NCI-H146 treated with DMSO at 0.1 percent for 48 hours (cell line): ENCODE measurements around the gene FHOD3.
A peak's percentile ranks its signal among the peaks of the same experiment; 100 is the strongest.

Source experiments
- DNase-seq: peaks from one replicate; lab custom pipeline; 2025; ENCODE audit not compliant: unreplicated experiment; lab: John Stamatoyannopoulos, UW

The FHOD3 gene

DNA sequence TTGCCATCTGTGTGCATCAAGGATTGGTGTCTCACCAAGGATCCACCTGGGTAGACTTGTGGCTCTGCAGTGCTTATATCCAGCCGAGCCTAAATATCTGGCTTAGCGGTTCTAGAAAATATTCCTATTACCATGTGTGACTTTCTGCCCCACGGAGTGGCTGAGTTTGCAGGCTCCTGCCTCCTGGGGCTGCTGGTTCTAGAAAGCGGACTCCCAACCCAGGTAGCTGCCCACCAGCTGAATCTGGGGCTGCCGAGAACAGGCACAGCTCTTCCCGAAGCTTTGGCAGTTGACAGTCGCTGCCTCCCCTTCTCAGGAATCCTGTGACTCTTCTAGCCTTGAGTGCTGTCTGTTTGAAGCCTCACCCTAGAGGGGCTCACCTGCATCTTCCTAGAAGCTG is 426.7 kb downstream of the FHOD3 start:
- no peak for DNase-seq

DNA sequence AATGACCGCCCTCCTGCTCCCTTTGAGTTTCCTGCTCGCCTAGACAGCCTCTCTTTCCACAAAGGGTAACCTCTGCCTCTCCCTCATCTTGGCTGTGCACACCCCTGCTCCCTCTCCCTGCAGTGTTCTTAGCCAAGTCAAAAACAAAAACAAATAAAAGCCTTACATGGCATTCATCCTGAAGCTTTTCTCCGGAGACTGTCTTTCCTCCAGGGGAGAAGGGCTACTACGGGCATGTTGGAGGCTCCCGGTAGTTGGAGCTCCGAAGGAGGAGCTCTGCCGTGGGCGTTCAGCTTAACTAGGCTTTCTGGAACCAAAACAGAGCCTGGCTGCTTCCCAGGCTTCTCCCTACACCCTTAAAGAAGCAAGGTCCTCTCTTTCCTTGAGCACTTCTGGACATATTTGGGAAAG is 427.1 kb downstream of the FHOD3 start:
- no peak for DNase-seq

- DNase-seq: no peak
Observed at GRCh38 chr18:36728345-36728744, 430.8 kb downstream of the FHOD3 start.

DNA sequence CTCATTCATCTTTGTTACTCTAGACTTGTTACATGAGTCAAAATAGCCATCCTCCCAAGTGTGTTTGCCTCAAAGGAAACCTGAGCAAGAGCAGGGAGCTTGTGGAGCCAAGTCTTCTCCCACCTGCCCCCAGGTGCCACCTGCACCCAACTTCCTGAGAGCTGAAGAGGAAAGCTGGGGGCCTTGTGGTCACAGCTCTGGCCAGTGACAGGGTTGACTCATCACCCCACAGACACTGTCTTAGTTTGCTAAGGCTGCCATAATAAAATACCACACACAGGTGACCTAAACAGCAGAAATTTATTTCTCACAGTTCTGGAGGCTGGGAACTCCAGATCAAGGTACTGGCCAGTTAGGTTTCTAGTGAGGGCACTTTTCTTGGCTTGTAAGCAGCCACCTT is 431.7 kb downstream of the FHOD3 start:
- DNase-seq: no peak

GRCh38 chr18:36732264-36732663 is 434.8 kb downstream of the FHOD3 start:
- no peak for DNase-seq

DNA sequence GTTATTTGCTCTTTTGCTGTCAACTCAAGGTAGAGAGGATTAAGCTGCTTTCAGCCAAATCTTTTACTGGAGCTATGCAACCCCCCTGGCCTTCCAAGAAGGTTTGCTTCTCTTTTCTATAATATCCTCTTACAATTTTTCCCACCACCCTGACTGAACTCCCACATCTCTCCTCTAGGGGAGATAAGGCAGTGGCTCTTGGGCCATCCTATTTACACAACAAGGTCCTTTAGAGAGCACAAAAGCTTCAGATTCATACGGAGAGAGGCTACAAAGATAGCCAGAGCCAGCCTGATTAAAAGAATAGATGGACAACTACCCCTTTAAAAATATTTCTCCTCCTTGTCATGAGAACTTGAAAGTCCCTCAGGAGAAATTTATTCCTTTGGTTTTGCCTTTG is 435.6 kb downstream of the FHOD3 start:
- DNase-seq: no peak

DNA sequence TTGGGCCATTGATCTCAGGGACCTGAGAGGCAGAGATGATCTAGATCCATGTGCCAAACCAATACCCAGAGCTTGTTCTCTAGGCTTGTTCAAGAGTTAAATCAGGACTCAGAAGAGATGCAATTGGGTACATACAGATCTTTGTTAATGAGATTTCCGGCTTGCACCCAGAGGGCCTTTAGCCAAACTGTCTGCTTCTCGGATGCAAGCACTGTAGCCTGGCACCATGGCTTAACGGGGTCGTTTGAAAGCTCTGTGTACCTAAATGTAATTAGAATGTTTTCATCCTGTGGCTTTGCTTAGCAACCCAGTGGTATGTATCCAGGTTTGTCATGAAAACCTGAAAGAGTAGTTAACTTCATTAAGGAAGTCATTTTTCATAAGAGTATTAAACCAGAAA is 437.1 kb downstream of the FHOD3 start:
- DNase-seq: no peak

- no peak for DNase-seq
Observed at GRCh38 chr18:36735130-36735529, 437.6 kb downstream of the FHOD3 start.

DNA sequence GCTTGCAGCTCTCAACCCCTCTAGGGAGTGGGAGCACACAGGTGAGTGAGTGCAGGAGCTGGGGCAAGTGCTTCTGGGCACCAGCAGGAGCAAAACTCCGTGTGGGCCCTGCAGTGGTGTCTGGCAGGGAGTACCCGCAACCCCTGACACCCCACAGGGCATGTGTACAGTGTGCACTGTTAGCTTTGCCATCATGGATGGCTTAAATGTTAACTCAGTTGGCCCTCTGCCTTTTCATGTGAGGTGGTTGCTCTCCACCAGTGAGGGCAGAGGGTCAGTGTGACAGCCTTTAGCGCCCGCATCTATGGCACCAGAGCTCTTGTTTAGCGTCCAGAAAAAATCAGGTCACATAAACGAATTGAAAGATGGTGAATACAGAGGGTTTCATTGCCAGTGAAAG is 438.6 kb downstream of the FHOD3 start:
- no peak for DNase-seq

DNA sequence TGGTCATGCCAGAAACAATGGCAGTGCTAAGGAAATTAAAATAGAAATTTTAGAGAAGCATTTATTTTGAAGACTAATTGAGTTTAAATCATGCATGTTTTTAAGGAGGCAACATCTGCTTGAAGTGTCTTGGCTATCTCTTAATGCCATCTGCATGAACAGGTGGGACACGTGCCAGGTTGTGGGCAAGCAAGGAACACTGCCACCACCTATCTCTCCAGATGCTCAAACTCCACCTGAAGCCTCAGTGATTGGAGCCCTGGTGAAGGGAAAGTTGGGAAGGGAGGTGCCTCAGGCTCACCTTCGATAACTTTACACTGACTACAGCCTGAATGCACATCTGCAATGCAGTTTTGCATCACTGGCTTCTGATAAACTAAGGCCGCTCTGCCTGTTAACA is 439.8 kb downstream of the FHOD3 start:
- no peak for DNase-seq

GRCh38 chr18:36744261-36744876 is 446.9 kb downstream of the FHOD3 start:
- DNase-seq: no peak

- no peak for DNase-seq
Observed at GRCh38 chr18:36745219-36745975, 447.9 kb downstream of the FHOD3 start.

GRCh38 chr18:36752929-36753865 is 455.7 kb downstream of the FHOD3 start:
- no peak for DNase-seq

GRCh38 chr18:36756242-36756641 is 458.7 kb downstream of the FHOD3 start:
- no peak for DNase-seq

GRCh38 chr18:36757081-36757480 is 459.6 kb downstream of the FHOD3 start:
- DNase-seq: peak; percentile 37

- DNase-seq: no peak
Observed at GRCh38 chr18:36757991-36758390, 460.5 kb downstream of the FHOD3 start.

GRCh38 chr18:36758623-36759022 is 461.1 kb downstream of the FHOD3 start:
- DNase-seq: no peak

DNA sequence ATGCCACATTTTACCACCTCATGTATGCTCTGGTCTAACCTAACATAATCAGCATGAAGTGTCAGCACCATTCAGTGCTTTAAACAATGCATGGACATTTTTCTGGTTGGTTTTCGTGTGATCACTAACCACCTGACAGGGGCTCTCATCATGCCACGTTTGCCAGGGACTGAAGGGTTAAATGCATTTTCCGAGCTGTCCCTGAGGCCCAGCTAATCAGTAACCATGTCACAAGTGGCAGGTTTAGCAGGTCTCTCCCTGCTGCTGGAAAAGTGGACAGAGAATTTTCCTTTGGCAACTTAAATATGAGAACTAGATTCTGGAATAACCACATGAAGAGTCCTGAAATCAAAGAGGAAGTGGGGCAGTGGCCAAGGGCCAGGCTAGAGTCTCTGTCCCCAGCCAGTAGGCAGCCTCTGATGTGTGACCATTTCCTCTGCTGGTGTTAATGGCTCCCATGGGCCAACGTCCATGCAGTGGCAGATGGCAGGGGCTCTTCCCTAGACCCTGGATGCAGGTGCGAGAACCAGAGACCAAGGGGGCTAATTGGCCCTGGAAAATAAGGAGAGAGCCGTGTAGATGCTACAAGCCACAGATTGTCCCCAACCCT is 461.8 kb downstream of the FHOD3 start:
- DNase-seq: no peak

GRCh38 chr18:36760598-36760997 is 463.1 kb downstream of the FHOD3 start:
- no peak for DNase-seq

DNA sequence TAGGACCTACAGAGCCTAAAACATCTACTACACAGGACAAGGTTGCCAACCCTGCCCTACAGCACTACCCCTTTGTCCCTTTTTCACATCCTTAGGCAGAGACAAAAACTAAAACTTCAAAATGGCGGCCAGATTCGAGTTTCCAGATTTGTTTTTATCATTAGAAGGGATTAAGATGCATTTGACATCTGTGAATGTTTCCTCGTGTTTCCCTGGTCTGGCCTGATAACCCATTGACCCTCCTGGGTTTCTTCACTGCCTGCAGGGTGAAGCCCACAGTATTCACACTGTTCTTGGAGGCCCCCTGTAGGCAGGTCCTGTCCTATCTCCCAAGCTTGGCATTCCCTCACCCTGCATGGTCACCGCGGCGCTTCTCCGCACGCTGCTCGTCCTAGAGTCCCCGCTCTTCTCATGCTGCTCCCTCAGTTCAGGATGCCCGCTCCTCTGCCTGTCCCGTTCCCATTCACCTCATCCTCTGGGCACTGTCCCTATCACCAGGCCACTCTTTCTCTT is 463.7 kb downstream of the FHOD3 start:
- no peak for DNase-seq

DNA sequence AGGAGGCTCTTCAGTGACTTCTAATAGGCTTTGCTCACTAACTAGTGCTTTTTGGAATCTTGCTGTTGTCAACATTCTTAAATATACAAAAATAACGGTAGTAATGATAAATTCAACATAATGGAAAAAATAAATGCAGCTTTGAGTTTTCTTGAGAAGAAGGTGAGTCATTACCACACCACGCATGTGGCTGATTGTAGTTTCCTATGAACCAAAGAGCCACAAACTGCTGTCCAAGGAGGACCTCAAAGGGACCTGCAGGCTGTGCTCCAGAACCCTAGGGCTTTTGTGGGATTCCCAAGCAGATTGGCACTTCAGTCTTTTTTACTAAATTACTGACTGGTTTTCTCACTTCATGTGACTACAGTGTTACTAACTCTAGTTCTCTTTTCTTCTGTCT is 464.6 kb downstream of the FHOD3 start:
- DNase-seq: no peak
